ENCODE measurements around the gene ZNF385A. TPM values are rescaled to one million over a fixed set of nuclear protein-coding genes. Genes with fewer than 3 reads are reported as not detected.

ZNF385A gene
- total and polyA plus RNA-seq, 9 of the 15 experiments (the other 6 are each of a cell fraction or from before 2014, with no cell fraction given): 1.0 to 111 (median 7.7) TPM

- TF ChIP-seq, protein P1, sequence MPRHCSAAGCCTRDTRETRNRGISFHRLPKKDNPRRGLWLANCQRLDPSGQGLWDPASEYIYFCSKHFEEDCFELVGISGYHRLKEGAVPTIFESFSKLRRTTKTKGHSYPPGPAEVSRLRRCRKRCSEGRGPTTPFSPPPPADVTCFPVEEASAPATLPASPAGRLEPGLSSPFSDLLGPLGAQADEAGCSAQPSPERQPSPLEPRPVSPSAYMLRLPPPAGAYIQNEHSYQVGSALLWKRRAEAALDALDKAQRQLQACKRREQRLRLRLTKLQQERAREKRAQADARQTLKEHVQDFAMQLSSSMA (CRISPR knock-in tag; IDR thresholded peaks at IDR 0.05): no peak
- TF ChIP-seq NELFE (IDR thresholded peaks at IDR 0.05; ENCODE audit: insufficient read depth, insufficient read length) (no peak), POLR3A (IDR thresholded peaks at IDR 0.05; ENCODE audit: borderline replicate concordance, extremely low read depth, insufficient read depth, insufficient read length) (no peak), HDGF (IDR thresholded peaks at IDR 0.05) (no peak), PPARD (CRISPR knock-in tag; IDR thresholded peaks at IDR 0.05) (no peak), ZBTB9 (CRISPR knock-in tag; IDR thresholded peaks at IDR 0.05) (no peak), ETV5 (CRISPR knock-in tag; IDR thresholded peaks at IDR 0.05; ENCODE audit: low read depth) (no peak), KAT2B (IDR thresholded peaks at IDR 0.05; ENCODE audit: low read depth, low read length) (no peak), SMAD3 (CRISPR knock-in tag; conservative IDR thresholded peaks at IDR 0.05) (no peak), ZNF263 (CRISPR knock-in tag; IDR thresholded peaks at IDR 0.05; ENCODE audit: borderline replicate concordance) (no peak), ZNF561 (CRISPR knock-in tag; conservative IDR thresholded peaks at IDR 0.05) (no peak), NR1H2 (CRISPR knock-in tag; IDR thresholded peaks at IDR 0.05) (no peak), ZNF408 (CRISPR knock-in tag; IDR thresholded peaks at IDR 0.05; ENCODE audit: low read depth) (no peak)
- TF ChIP-seq, protein P2, sequence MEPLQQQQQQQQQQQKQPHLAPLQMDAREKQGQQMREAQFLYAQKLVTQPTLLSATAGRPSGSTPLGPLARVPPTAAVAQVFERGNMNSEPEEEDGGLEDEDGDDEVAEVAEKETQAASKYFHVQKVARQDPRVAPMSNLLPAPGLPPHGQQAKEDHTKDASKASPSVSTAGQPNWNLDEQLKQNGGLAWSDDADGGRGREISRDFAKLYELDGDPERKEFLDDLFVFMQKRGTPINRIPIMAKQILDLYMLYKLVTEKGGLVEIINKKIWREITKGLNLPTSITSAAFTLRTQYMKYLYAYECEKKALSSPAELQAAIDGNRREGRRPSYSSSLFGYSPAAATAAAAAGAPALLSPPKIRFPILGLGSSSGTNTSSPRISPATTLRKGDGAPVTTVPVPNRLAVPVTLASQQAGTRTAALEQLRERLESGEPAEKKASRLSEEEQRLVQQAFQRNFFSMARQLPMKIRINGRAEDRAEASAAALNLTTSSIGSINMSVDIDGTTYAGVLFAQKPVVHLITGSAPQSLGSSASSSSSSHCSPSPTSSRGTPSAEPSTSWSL (CRISPR knock-in tag; IDR thresholded peaks at IDR 0.05; ENCODE audit: borderline replicate concordance): no peak
- TF ChIP-seq, protein P3, sequence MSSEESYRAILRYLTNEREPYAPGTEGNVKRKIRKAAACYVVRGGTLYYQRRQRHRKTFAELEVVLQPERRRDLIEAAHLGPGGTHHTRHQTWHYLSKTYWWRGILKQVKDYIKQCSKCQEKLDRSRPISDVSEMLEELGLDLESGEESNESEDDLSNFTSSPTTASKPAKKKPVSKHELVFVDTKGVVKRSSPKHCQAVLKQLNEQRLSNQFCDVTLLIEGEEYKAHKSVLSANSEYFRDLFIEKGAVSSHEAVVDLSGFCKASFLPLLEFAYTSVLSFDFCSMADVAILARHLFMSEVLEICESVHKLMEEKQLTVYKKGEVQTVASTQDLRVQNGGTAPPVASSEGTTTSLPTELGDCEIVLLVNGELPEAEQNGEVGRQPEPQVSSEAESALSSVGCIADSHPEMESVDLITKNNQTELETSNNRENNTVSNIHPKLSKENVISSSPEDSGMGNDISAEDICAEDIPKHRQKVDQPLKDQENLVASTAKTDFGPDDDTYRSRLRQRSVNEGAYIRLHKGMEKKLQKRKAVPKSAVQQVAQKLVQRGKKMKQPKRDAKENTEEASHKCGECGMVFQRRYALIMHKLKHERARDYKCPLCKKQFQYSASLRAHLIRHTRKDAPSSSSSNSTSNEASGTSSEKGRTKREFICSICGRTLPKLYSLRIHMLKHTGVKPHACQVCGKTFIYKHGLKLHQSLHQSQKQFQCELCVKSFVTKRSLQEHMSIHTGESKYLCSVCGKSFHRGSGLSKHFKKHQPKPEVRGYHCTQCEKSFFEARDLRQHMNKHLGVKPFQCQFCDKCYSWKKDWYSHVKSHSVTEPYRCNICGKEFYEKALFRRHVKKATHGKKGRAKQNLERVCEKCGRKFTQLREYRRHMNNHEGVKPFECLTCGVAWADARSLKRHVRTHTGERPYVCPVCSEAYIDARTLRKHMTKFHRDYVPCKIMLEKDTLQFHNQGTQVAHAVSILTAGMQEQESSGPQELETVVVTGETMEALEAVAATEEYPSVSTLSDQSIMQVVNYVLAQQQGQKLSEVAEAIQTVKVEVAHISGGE (CRISPR knock-in tag; IDR thresholded peaks at IDR 0.05): no peak
- TF ChIP-seq, protein P4, sequence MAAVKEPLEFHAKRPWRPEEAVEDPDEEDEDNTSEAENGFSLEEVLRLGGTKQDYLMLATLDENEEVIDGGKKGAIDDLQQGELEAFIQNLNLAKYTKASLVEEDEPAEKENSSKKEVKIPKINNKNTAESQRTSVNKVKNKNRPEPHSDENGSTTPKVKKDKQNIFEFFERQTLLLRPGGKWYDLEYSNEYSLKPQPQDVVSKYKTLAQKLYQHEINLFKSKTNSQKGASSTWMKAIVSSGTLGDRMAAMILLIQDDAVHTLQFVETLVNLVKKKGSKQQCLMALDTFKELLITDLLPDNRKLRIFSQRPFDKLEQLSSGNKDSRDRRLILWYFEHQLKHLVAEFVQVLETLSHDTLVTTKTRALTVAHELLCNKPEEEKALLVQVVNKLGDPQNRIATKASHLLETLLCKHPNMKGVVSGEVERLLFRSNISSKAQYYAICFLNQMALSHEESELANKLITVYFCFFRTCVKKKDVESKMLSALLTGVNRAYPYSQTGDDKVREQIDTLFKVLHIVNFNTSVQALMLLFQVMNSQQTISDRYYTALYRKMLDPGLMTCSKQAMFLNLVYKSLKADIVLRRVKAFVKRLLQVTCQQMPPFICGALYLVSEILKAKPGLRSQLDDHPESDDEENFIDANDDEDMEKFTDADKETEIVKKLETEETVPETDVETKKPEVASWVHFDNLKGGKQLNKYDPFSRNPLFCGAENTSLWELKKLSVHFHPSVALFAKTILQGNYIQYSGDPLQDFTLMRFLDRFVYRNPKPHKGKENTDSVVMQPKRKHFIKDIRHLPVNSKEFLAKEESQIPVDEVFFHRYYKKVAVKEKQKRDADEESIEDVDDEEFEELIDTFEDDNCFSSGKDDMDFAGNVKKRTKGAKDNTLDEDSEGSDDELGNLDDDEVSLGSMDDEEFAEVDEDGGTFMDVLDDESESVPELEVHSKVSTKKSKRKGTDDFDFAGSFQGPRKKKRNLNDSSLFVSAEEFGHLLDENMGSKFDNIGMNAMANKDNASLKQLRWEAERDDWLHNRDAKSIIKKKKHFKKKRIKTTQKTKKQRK (IDR thresholded peaks at IDR 0.05; ENCODE audit: borderline replicate concordance, low read depth, low read length): no peak
These were observed 14.3 kb downstream of the ZNF385A start (continued) for GRCh38 chr12:54370171-54370730.
